Endothelial cell of umbilical vein (primary cell): ENCODE measurements around the gene MC3R. TPM values are rescaled to one million over a fixed set of nuclear protein-coding genes. Genes with fewer than 3 reads are reported as not detected.

Experiments
- BruUV-seq: library from RNA; stranded (reverse); fragments of 400-500 nt; replicated peaks from 2 replicates; lab custom pipeline; 2021; lab: Mats Ljungman, UMichigan
- CTCF ChIA-PET: fragments of 300-600, 350-600 bp; sonication (Branson Sonifier 250); formaldehyde crosslinking; loops from one replicate; lab custom pipeline; 2021; ENCODE audit warnings: antibody characterized with exemption, inconsistent platforms; lab: Charles Lee
- POLR2A ChIA-PET: fragments of 300-600, 350-600 bp; sonication (Branson Sonifier 250); formaldehyde crosslinking; loops from one replicate; lab custom pipeline; 2021; ENCODE audit warnings: antibody characterized with exemption, inconsistent platforms; lab: Charles Lee
- DNase-seq: peaks from one replicate; pipeline ENCODE4 v3.0.0-alpha.2; 2011; ENCODE audit warnings: low read depth, low spot score
- FAIRE-seq: peaks from 2 replicates; lab custom pipeline; 2011; peaks lifted over from hg19 to GRCh38; lab: Jason Lieb, UNC
- H2AFZ ChIP-seq: 2 replicates; pipeline ENCODE4 v1.6.0; 2012; ENCODE audit warnings: low read depth, low read length, control low read depth, inconsistent platforms
- H3K27ac ChIP-seq: 2 replicates; pipeline ENCODE4 v1.5.1; 2011; ENCODE audit warnings: low read depth, mild to moderate bottlenecking, control low read depth, low read length, moderate library complexity; ENCODE audit not compliant: insufficient read depth
- H3K27me3 ChIP-seq, 2 experiments: 2 replicates each; pipeline versions ENCODE4 v1.6.0 to v1.6.1; 2011; ENCODE audit warnings: low read length in 2 of 2, mixed read lengths in 1 of 2; ENCODE audit not compliant: control insufficient read depth in 2 of 2, insufficient read depth in 2 of 2
- H3K36me3 ChIP-seq, 2 experiments: 2 replicates in 1 of 2; 3 replicates in 1 of 2; pipeline ENCODE4 v1.5.1; 2011; ENCODE audit warnings: low read length in 2 of 2, mild to moderate bottlenecking in 1 of 2, moderate library complexity in 1 of 2; ENCODE audit not compliant: control insufficient read depth in 2 of 2, insufficient read depth in 2 of 2; ENCODE audit errors: extremely low read depth in 1 of 2
- H3K4me1 ChIP-seq: 3 replicates; pipeline ENCODE4 v1.5.1; 2011; ENCODE audit warnings: mild to moderate bottlenecking, low read length; ENCODE audit not compliant: control insufficient read depth, insufficient read depth; ENCODE audit errors: extremely low read depth
- H3K4me2 ChIP-seq: 2 replicates; pipeline ENCODE4 v1.6.1; 2011; ENCODE audit warnings: low read length, control low read depth, mixed read lengths; ENCODE audit not compliant: insufficient read depth
- H3K4me3 ChIP-seq, 3 experiments: fragments of 200-600 bp in 1 of 3; sonication (generic), shearing (Covaris generic) in 1 of 3; replicated peaks in 1 of 3; 2 replicates each; pipeline ENCODE4 v1.5.1; 2011 to 2016; ENCODE audit warnings: control low read depth in 3 of 3, low read length in 3 of 3, mild to moderate bottlenecking in 2 of 3, inconsistent platforms in 1 of 3, low read depth in 1 of 3, moderate library complexity in 1 of 3; ENCODE audit not compliant: insufficient read depth in 1 of 3
- H3K79me2 ChIP-seq: 2 replicates; pipeline ENCODE4 v1.6.0; 2012; ENCODE audit warnings: low read length, inconsistent platforms; ENCODE audit not compliant: control insufficient read depth, insufficient read depth
- H3K9ac ChIP-seq: replicated peaks from 2 replicates; pipeline ENCODE3; 2011; ENCODE audit warnings: low read length, control low read depth; ENCODE audit not compliant: insufficient read depth; ENCODE audit errors: extremely low read depth
- H3K9me1 ChIP-seq: replicated peaks from 3 replicates; pipeline ENCODE4 v1.6.0; 2011; ENCODE audit warnings: mild to moderate bottlenecking, low read length; ENCODE audit not compliant: control insufficient read depth, insufficient read depth; ENCODE audit errors: extremely low read depth
- H3K9me3 ChIP-seq: replicated peaks from 2 replicates; pipeline ENCODE4 v1.5.1; 2012; ENCODE audit warnings: low read length, inconsistent platforms; ENCODE audit not compliant: control insufficient read depth, insufficient read depth
- H4K20me1 ChIP-seq: replicated peaks from 2 replicates; pipeline ENCODE3; 2011; ENCODE audit warnings: mild to moderate bottlenecking, low read length; ENCODE audit not compliant: control insufficient read depth, insufficient read depth; ENCODE audit errors: extremely low read depth
- FOS ChIP-seq: IDR thresholded peaks from 2 replicates; pipeline ENCODE4 v1.6.1; 2011; ENCODE audit warnings: mild to moderate bottlenecking, low read length, moderate library complexity, borderline replicate concordance; ENCODE audit not compliant: insufficient read depth
- GATA2 ChIP-seq: IDR thresholded peaks from 2 replicates; pipeline ENCODE4 v1.7.0; 2011; ENCODE audit warnings: low read depth, mild to moderate bottlenecking, moderate library complexity, mixed read lengths, low read length; ENCODE audit not compliant: insufficient read length, insufficient read depth
- JUN ChIP-seq: IDR thresholded peaks from 2 replicates; pipeline ENCODE4 v1.6.1; 2011; ENCODE audit warnings: borderline replicate concordance, low read depth; ENCODE audit not compliant: insufficient read length, insufficient read depth
- MYC ChIP-seq: IDR thresholded peaks from one replicate; pipeline ENCODE4 v1.6.1; 2011; ENCODE audit warnings: mild to moderate bottlenecking, low read depth, low read length
- POLR2A ChIP-seq: IDR thresholded peaks from 2 replicates; pipeline ENCODE4 v1.6.1; 2012; ENCODE audit warnings: low read depth, mild to moderate bottlenecking, control low read depth, low read length
- POLR2AphosphoS5 ChIP-seq: IDR thresholded peaks from 2 replicates; pipeline ENCODE4 v1.6.1; 2012; ENCODE audit warnings: low read depth, mild to moderate bottlenecking, control low read depth, low read length, moderate library complexity; ENCODE audit not compliant: insufficient read depth
- dilution Hi-C: fragments of 300-500 bp; cut with MboI; formaldehyde crosslinking; loops from one replicate; pipeline ENCODE4 v1.15.0; 2019; ENCODE audit warnings: low sequenced_read_pairs; ENCODE audit not compliant: extremely low pct_ligation_motif_present
- intact Hi-C: fragments of 100-400 bp; cut with micrococcal nuclease; formaldehyde crosslinking; loops from one replicate; pipeline ENCODE4 v1.10.0; 2022
- polyA plus RNA-seq, 4 experiments: library from polyadenylated mRNA; depleted of rRNA in 3 of 4; stranded (reverse) in 3 of 4; unstranded in 1 of 4; fragments of >200 nt; gene quantifications; 2 replicates each; pipeline versions ENCODE4 v1.2.1 to v1.2.3, GENCODE V29; 2011 to 2012; ENCODE audit warnings: missing spikeins in 1 of 4
- total RNA-seq: library from RNA; stranded (reverse); gene quantifications from 2 replicates; pipeline ENCODE4 v1.2.3, GENCODE V29; 2021
- TF ChIP-seq, protein P1 (sequence below): IDR thresholded peaks from 2 replicates; pipeline ENCODE4 v1.6.1; 2011; ENCODE audit not compliant: insufficient read depth, insufficient read length
- TF ChIP-seq, protein P2 (sequence below), 2 donors: IDR thresholded peaks; 1 replicate in 1 of 2; 2 replicates in 1 of 2; pipeline ENCODE4 v1.5.1; 2011; ENCODE audit warnings: low read length in 2 of 2, mild to moderate bottlenecking in 2 of 2, moderate library complexity in 2 of 2, control low read depth in 1 of 2, inconsistent platforms in 1 of 2, low read depth in 1 of 2; ENCODE audit not compliant: insufficient read depth in 1 of 2; ENCODE audit errors: extremely low read depth in 1 of 2

The MC3R gene
- total and polyA plus RNA-seq, 2 donors (not counting 3 experiments of a cell fraction or from before 2014, with no cell fraction given), result not detected

DNA sequence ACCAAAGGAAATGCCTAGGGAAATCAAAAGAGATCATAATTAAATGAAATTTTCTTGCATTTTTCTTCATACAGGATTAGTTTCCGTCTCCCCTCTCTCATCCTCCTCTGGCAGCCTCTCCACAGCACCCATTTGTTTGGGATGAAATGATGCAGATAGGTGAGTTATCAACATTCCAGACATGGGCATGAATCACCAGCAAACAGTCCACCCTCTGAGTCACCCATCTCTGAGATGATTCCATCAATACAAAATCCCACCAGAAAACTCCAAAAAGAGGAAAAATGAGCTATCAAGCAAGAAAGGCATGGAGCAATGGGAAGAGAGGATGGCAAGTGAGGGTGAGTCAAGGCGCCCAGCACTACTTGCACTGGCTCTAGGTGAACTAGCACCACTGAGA, 11.4 kb downstream of the MC3R start:
- DNase-seq (no peak), FAIRE-seq (no peak)
- Histone ChIP-seq H3K36me3 (no peaks in the 10 kb centered on the region), H4K20me1 (no peaks in the 10 kb centered on the region), H3K9me1 (no peaks in the 10 kb centered on the region), H3K27ac (no peak overlapping the region), H3K79me2 (no peaks in the 10 kb centered on the region), H3K9me3 (no peaks in the 10 kb centered on the region), H2AFZ (no peak overlapping the region), H3K27me3 (no peaks in the 10 kb centered on the region), H3K4me2 (no peak overlapping the region), H3K9ac (no peak overlapping the region), H3K4me1 (no peaks in the 10 kb centered on the region), H3K4me3 (no peak overlapping the region)
- BruUV-seq, result no TSS peak
- dilution Hi-C loops (no loop called here), intact Hi-C loops (no loop called here)
- ChIA-PET CTCF (no interaction called here), POLR2A (no interaction called here)
- TF ChIP-seq, protein P1, sequence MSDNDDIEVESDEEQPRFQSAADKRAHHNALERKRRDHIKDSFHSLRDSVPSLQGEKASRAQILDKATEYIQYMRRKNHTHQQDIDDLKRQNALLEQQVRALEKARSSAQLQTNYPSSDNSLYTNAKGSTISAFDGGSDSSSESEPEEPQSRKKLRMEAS, result no peak
- TF ChIP-seq MYC, result no peak
- TF ChIP-seq, protein P2, sequence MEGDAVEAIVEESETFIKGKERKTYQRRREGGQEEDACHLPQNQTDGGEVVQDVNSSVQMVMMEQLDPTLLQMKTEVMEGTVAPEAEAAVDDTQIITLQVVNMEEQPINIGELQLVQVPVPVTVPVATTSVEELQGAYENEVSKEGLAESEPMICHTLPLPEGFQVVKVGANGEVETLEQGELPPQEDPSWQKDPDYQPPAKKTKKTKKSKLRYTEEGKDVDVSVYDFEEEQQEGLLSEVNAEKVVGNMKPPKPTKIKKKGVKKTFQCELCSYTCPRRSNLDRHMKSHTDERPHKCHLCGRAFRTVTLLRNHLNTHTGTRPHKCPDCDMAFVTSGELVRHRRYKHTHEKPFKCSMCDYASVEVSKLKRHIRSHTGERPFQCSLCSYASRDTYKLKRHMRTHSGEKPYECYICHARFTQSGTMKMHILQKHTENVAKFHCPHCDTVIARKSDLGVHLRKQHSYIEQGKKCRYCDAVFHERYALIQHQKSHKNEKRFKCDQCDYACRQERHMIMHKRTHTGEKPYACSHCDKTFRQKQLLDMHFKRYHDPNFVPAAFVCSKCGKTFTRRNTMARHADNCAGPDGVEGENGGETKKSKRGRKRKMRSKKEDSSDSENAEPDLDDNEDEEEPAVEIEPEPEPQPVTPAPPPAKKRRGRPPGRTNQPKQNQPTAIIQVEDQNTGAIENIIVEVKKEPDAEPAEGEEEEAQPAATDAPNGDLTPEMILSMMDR (IDR thresholded peaks at IDR 0.05; ENCODE audit: extremely low read depth in 1 of 2, insufficient read depth in 1 of 2, low read depth in 1 of 2, low read length in 2 of 2), result no peak
- no peak for TF ChIP-seq POLR2AphosphoS5
- no peak for TF ChIP-seq JUN
- no peak for TF ChIP-seq GATA2
- no peak for TF ChIP-seq POLR2A
- no peak for TF ChIP-seq FOS
